ENCODE measurements around the gene CHAF1A. TPM values are rescaled to one million over a fixed set of nuclear protein-coding genes. Genes with fewer than 3 reads are reported as not detected.

CHAF1A gene
- total RNA-seq, 1 experiment from 2014 or later: 19.0 TPM

GRCh38 chr19:4488496-4488895 lies 86.1 kb downstream of the CHAF1A start:
- DNase-seq (ENCODE audit: low spot score): no peak

DNA sequence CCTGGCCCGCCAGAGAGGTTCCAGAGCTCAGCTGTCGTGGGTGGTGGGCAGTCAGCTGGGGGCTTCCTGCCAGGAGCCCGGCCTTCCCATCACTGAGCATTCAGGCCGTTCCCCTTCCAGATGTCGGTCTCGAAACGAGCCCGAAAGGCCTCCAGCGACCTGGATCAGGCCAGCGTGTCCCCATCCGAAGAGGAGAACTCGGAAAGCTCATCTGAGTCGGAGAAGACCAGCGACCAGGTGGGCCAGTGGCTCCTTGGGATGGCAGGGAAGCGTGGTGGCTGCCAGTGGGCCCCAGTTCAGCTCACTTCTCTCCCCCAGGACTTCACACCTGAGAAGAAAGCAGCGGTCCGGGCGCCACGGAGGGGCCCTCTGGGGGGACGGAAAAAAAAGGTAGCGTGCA lies 89.0 kb downstream of the CHAF1A start:
- no peak for DNase-seq (ENCODE audit: low spot score)

DNA sequence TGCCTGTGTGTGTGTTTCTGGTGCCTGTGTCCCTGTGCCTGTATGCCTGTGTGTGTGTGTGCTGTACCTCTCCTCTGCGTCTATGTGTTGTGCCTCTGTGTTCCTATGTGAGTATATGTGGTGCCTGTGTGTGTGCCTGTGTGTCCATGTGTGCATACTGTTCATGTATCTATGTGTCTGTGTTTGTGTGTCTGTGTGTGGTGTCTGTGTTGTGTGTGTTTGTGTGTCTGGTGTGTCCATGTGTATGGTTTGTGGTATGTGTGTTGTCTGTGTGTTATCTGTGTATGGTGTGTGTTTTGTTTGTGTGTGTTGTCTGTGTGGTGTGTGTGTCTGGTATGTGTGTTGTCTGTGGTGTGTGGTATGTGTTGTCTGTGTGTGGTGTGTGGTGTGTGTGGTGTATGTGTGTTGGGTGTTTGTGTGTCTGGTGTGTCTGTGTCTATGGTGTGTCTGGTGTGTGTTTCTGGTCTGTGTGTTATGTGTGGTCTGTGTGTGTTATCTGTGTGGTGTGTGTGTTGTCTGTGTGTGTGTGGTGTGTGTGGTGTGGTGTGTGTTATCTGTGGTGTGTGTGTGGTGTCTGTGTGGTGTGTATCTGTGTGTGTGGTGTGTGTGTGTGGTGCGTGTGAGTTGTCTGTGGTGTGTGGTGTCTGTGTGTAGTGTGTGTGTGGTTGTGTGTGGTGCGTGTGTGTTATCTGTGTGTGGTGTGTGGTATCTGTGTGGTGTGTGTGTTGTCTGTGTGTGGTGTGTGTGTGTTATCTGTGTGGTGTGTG lies 90.1 kb downstream of the CHAF1A start:
- no peak for DNase-seq (ENCODE audit: low spot score)

Other genes with a start within 250 kb of the CHAF1A start
- not detected in 2 replicates for gene CREB3L3, start 249.0 kb upstream of the CHAF1A start, total RNA-seq (2014; rRNA removed; shearing (Covaris generic))
- gene SIRT6, start 220.1 kb upstream of the CHAF1A start, total RNA-seq (2014; rRNA removed; shearing (Covaris generic)): 7.6 and 14.3 TPM in 2 replicates
- 0.12 TPM in 1 of 2 replicates, not detected in the other for gene ANKRD24, start 220.0 kb upstream of the CHAF1A start, total RNA-seq (2014; rRNA removed; shearing (Covaris generic))
- gene EBI3, start 173.1 kb upstream of the CHAF1A start, total RNA-seq (2014; rRNA removed; shearing (Covaris generic)): 0.33 and 1.2 TPM in 2 replicates
- gene YJU2, start 155.6 kb upstream of the CHAF1A start, total RNA-seq (2014; rRNA removed; shearing (Covaris generic)): 20.9 and 28.9 TPM in 2 replicates
- gene SHD, start 123.4 kb upstream of the CHAF1A start, total RNA-seq (2014; rRNA removed; shearing (Covaris generic)): not detected in 2 replicates
- not detected in 2 replicates for gene TMIGD2, start 100.3 kb upstream of the CHAF1A start, total RNA-seq (2014; rRNA removed; shearing (Covaris generic))
- 19.0 and 26.7 TPM in 2 replicates for gene FSD1, start 98.0 kb upstream of the CHAF1A start, total RNA-seq (2014; rRNA removed; shearing (Covaris generic))
- gene STAP2, start 63.8 kb upstream of the CHAF1A start, total RNA-seq (2014; rRNA removed; shearing (Covaris generic)): 0.19 and 0.78 TPM in 2 replicates
- gene MPND, start 59.1 kb upstream of the CHAF1A start, total RNA-seq (2014; rRNA removed; shearing (Covaris generic)): 1.7 and 2.9 TPM in 2 replicates
- gene SH3GL1, start 2.1 kb upstream of the CHAF1A start, total RNA-seq (2014; rRNA removed; shearing (Covaris generic)): 34.1 TPM in 2 replicates
- 90.1 and 114 TPM in 2 replicates for gene UBXN6, start 55.2 kb downstream of the CHAF1A start, total RNA-seq (2014; rRNA removed; shearing (Covaris generic))
- 22.0 and 34.2 TPM in 2 replicates for gene HDGFL2, start 69.7 kb downstream of the CHAF1A start, total RNA-seq (2014; rRNA removed; shearing (Covaris generic))
- 0.75 and 1.4 TPM in 2 replicates for gene PLIN4, start 115.8 kb downstream of the CHAF1A start, total RNA-seq (2014; rRNA removed; shearing (Covaris generic))
- gene PLIN5, start 132.6 kb downstream of the CHAF1A start, total RNA-seq (2014; rRNA removed; shearing (Covaris generic)): 0.25 TPM in 1 of 2 replicates, not detected in the other
- gene LRG1, start 137.4 kb downstream of the CHAF1A start, total RNA-seq (2014; rRNA removed; shearing (Covaris generic)): 0.29 and 0.43 TPM in 2 replicates
- 7.5 and 8.4 TPM in 2 replicates for gene SEMA6B, start 157.0 kb downstream of the CHAF1A start, total RNA-seq (2014; rRNA removed; shearing (Covaris generic))
- gene TNFAIP8L1, start 236.9 kb downstream of the CHAF1A start, total RNA-seq (2014; rRNA removed; shearing (Covaris generic)): 2.7 and 2.8 TPM in 2 replicates

Data from H4 (cell line).